NCI-H128 (cell line): Measurements from ENCODE around the gene OR14I1.

Experiments
- DNase-seq: peaks from one replicate; lab custom pipeline; 2025; ENCODE audit not compliant: unreplicated experiment; lab: John Stamatoyannopoulos, UW

Gene OR14I1

DNA sequence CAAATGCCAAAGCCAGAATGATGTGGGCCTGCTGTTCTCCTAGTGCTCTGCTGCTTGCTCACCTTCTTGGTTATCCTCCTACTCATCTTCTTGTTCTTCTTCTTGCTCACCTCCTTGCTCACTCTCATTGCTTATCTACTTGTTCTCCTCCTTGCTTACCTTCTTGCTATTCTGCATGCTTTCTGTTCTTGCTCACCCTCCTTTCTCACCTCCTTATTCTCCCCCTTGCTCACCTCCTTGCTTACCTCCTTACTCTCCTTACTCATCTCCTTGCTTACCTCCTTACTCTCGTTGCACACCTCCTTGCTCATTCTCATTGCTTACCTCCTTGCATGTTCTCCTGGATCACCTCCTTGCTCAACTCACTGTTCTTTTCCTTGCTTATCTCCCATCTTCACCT, at the start of gene OR14I1:
Gene OR14I1 (minus strand): TSS at position 53 of the 400 bp plus-strand sequence.
- DNase-seq: no peak

DNA sequence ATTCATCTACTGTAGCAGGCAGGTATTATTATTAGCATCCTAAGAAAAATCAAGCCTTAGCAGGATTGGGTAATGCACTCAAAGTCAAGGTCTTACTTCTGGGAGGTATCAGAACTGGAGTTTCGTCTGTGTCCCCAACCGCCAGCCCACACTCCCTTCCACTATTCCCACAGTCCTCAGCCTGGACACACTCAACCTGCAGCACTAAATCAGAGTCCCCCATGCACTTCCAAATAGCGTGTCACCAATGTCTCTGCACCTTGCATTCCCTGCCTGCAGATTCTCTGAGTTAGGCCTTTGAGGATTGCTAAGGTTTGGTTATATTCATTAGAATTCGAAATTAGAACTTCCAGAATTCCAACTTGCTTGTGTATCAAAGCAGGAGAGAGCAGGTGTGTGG, 49.1 kb upstream of the OR14I1 start:
- no peak for DNase-seq

DNA sequence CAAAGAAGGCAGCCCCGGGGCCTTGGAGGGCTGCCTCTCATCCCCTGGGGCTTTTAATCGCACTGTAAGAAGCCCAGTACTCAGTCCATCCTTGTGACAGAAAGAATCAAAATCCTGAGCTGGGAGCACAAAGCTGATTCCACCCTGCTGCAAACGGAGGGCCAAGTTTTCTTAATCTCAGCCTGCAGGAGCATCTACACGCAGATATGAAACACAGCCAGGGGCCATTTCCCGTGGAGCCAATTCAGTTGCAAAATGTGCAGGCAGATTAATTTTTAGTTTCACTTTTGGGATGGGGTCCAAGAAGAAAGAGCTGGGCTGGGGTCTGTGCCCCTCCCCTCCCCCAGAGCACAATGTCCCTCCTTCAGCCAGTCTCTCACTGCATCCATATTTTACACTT, 48.6 kb upstream of the OR14I1 start:
- DNase-seq: no peak

DNA sequence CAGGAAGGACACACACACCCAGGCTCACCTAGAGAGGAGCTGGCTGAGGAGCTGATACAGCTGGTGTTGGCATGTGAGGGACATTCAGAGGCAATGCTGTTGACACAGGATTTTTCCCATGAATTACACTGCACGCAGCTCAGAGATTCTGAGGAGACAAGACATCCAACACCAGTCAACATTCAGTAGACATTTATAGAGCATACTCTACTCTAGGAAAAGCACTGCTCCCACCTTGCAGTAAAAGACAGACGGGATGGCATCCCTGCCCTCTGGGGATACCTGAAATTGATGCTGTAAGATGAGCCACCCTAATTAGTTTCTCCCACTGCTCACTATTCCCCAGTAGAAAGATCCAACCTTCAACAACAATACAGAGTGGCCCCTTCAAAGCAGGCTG, 47.9 kb upstream of the OR14I1 start:
- DNase-seq: no peak

DNA sequence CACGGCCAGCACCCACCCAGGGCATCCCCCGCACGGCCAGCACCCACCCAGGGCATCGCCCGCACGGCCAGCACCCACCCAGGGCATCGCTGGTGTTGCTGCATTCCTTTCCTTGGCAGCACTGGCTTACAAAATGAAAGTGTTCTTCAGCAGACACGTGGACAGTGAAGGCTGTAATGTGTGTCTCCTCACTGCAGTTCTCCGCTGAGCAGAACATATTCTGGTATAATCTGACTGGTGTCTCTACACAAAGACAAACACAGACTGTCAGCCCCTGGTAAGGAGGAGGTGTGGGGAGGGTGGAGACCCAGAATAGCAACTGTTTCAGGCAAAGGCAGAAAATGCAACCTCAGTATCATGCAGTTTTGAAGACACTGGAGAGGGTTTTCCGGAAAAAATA, 45.6 kb upstream of the OR14I1 start:
- DNase-seq: no peak

DNA sequence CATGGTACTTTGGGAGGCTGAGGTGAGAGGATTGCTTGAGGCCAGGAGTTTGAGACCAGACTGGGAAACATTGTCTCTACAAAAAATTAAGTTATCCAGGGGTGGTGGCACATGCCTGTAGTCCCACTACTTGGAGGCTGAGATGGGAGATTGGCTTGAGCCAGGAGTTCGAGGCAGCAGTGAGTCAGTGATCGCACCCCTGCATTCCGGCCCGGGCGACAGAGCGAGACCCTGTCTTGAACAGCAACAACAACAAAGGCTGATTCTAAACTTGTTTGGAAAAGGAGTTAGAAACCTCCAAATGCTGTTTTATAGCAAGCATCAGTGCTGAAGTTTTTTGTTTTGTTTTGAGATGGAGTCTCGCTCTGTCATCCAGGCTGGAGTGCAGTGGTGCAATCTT, 38.3 kb upstream of the OR14I1 start:
- DNase-seq: no peak

DNA sequence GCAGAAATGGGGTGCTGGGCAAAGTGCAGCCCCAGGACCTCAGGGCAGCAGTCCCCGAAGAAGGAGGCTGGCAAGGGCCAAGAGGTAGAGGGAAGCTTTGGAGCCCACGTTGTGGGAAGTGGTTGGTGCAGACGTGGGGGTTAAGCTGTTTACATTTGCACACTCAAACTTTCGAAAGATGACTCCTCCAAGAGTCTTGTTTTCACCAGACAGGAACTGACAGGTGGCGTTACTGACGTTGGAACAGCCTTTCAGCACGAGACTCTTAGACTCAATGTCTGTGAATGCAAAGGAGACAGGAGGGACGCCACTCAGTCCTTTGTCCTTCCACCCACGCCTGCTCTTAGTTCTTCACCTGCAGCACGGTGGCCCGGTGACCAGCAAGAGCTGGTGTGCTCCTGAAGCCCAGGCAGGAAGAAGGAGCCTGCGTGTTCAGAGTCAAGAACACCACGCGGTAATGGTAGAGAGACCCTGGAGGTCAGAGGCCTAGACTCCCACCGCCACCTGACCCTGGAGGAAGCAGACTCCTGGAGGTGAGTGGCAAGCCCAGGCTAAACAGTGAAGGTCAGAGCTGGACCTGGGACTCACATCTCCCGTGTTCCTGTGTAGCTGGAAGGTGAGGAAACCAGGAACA, 37.1 kb upstream of the OR14I1 start:
- DNase-seq: no peak

DNA sequence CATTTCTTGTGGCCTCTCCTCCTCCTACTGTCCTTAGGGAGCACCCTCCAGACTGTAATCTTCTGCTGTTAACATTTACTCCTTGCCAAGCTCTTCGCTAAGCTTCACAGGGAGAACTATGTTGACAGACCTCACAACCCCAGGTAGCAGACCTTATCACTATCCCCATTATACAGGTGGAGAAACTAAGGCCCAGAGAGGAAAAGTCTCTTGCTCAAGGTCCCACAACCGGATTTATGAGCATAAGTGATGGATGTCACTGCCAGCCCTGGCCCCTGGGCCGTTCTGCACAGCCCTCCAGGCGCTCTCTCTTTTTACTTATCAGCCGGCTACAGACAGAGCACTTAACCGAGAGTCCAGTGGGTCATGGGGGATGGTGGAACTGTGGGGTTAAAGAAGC, 34.9 kb upstream of the OR14I1 start:
- DNase-seq: no peak

DNA sequence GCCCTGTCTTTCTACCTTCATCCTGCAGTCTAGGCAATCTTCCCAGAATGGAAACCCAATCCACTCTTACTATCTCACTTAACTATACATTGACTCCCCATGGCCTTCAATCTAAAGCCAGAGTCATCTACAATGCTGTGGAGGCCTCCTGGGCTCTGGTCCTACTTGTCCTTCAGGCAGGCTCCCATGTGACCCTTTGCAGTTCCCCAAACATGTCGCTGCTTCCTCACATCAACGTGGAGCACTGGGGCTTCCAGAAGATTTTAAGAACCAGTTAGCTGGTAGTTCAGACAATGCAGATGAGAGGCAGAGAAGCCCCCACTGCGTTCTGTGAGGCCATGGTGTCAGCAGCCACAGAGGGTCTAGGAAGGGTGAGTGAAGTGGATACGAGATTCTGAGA, 34.4 kb upstream of the OR14I1 start:
- DNase-seq: no peak

DNA sequence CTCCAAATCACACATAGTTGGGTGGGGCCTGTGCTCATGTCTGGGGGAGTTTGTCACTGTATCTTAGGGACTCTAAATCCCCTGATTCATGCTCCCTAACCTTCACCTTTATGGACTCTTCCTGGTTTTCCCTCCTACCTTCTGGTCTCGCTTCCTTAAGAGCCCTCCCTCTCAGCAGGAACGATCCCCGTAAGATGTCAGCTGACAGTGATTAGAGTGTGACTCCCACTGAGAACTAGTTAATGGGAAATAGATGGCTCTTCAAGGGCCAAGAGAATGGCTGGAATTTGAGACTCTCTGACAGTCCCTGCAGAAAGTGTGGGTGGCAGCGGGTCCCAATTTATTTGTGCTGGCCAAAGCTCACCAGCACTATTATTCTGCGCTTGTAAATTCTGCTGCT, 31.0 kb upstream of the OR14I1 start:
- DNase-seq: no peak

DNA sequence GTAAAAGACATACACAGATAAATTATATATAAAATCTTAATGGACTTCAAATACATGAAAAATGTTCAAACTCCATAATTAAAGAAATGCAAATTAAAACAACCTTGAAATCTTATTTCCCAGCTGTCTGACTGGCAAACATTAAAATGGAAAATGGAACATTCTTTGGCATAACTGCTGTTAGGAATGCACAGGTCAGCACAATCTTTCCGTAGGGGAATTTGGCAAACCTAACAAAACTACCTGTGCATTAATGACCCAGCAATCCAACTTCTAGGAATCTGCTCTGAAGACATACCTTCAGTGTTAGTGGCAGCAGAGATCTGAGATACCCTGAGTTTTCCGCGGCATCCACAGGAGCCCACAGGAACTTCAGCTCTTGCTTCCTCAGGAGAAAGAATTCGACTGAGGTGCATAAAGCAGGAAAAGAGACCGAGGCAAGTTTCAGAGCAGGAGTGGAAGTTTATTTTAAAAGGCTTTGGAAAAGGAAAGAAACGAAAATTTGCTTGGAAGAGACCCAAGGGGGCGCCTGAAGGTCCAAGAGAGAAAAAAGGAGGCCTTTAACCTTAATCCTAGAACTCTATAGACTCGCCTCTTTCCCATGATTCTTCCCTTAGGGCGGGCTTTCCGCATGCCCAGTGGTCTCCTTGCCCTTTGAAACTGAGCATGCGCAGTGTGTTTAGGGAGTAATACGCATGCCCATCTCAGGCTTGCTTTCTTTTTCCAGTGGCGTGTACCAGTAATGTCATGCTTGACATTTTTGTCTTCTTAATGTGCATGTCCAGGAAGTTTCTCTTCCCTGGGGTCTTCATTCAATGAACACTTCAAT, 28.2 kb upstream of the OR14I1 start:
- no peak for DNase-seq

DNA sequence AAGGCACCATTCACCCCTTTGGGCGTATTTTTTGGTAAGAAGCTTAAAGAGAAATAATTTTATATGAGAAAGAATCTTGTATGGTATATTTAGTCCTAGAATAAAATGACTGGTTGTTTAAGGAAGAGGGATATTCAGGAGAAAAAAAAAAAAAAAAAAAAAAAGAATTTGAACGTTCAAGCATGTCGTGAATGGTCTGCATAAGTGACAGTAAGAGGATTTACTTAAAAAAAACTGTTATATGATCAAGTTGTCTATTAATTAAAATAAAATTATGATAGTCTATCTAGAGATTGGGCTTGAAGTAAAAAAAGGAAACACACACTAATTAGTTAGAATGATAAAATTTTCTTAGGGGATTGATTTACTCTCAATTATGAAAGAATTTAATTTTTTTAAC, 11.7 kb upstream of the OR14I1 start:
- DNase-seq: no peak

DNA sequence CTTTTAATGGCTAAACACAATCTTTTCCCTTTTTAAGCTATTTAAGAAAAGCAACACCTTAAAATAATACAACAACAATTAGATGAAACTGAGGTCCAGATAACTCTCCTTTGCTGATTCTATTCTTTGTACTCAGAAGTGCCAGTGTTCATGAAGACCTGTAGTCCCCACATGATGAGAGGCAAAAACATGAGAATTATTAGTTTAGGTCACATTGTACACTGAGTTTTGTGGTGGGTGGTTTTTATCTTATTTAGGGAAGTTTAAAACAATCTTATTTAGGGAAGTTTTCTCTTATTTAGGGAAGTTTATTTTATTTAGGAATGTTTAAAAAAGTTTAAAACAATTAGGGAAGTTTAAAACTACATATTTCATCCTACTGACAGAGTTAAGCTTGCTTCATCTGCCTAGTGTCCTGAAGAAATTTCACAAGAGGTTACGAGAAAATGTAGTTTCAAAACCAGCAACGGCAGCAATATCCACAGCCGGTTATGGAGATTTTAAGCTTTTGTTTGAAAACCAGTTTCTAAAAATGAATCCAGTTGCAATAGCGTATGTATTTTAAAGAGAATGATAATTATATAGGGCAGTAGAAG, 7.8 kb upstream of the OR14I1 start:
- DNase-seq: no peak

DNA sequence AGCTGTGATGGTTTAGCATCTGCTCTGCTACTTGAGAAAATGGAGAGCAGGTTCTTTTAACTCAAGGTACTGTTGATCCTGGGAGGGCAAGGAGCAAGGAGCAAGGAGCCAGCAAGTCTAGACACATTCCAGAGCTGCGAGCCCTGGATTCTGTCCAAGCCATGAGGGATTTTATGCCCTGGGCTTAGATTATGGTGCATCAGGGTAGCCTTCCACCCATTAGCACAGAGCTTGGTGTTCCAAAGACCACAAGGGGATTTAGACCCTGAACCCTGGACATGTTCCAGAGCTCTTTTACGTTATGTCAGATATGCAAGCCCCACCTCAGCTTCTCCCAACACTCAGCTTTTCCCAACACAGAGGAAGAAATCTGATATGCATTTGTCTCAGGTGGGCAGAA, 2.0 kb upstream of the OR14I1 start:
- no peak for DNase-seq

DNA sequence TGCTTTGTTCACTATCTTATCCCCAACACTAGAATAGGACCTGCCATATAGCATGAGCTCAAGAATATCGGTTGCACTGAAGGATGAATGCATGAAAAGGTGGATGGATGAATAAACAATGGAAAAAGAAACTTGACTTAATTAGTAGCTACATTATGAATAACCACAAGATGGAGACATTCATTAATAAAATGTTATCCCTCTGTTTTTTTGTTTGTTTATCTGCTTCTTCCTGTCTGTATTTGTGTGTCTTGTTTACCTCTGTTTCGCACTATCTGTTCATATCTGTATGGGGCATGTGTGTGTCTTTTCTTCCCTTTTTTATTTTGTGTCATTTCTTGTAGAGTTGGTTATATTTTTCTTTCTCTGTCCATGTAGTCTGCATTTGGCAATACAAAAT, 1.1 kb upstream of the OR14I1 start:
- DNase-seq: no peak

DNA sequence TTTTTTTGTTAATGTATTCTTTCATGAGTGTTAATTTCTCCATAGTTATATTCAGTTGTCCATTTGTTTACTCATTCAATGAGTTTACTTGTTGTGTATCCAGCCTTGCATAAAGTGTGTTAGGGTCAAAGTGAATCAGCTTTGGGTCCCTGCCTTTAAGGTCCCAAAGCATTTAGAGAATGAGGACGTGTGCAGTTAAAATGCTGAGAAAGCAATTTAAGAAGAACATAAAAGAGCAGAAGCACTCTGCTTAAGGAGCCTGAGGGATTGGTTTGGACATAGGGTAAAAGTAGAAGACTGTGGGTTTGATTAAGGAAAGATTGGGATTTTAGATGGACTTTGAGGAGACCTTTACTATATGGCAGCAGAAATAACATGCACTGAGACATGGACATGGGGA, 3.5 kb downstream of the OR14I1 start:
- DNase-seq: no peak

DNA sequence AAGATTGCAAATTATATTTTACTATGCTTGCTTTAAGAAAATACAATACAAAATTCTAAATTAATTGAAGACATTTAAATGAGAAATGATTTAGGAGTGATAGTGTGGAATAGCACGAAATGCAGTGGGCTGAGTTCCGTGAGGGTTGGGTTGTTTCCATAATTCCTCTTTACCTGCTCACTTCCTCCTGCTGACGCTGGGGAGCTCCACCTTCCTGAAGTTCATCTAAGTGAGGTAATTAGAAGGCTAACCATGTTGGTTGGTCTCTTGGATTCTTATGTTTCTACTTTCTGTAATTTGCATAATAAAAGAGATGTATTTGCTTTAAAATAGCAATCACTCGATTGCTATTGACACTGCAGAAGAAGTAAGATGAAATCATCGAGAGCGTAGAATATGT, 4.7 kb downstream of the OR14I1 start:
- DNase-seq: no peak

DNA sequence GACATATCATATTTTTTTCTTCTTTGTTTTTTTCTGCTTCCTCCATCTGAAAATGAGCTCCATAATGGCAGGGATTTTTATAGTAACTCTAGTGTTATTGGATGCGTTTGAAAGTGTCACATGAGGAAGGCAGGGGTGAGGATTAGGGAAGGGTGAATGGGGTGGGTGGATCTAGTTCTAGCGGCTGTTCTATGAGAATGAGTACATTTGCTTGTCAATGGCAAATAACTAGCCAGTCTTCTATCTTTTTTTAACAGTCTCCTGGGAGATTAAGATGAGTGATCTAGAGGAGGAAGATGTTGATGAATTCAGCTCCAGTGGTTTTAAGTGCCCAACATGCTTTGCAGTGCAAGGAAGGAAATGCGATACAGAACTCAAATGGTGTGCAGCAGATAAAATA, 5.8 kb downstream of the OR14I1 start:
- no peak for DNase-seq

DNA sequence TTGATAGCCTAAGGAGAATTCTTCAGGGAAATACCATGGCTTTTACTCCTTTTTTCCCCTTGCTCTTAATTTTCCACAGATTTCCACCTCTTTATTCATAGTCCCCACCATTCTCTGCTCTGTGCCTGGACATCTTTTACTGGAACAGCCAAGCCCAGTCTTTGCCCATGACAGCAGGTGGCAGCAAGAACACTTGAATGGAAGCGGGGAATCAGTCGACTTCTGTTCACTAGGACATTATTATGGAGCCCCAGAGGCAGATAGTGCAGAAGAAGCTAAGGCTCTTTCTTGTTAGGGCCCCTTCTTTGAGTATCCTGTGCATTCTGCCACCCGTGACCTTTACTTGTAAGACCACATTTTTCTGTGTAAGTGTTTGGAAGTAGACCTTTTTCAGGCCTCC, 6.3 kb downstream of the OR14I1 start:
- no peak for DNase-seq

DNA sequence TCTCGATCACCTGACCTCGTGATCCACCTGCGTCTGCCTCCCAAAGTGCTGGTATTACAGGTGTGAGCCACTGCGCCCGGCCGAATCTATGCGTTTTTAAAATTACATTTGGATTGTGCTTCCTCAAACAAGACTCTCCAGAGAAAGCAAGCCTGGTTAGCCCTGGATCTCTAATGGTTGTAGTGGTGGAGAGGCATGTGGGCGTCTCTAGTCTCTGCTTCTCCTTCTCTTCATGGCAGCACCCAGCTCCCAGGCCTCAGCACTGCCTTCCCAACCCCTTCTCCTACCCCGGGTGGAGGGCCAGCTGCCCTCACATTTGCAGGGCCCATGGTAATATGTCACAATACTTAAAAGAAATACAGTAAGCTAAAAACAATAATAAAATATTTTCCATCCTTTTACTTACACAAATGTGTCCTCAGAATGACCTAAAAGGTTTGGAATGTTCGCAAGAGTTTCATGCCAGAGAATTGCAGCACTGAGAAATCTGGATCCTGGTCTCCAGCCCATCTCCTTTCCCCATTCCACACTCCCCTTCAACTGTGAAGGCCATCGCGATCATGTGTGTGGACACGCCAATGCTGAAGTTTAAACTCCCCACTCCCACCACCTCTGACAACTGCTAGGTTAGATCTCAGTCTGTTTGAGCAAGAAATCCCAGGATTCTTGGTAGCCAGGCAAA, 7.0 kb downstream of the OR14I1 start:
- DNase-seq: no peak

DNA sequence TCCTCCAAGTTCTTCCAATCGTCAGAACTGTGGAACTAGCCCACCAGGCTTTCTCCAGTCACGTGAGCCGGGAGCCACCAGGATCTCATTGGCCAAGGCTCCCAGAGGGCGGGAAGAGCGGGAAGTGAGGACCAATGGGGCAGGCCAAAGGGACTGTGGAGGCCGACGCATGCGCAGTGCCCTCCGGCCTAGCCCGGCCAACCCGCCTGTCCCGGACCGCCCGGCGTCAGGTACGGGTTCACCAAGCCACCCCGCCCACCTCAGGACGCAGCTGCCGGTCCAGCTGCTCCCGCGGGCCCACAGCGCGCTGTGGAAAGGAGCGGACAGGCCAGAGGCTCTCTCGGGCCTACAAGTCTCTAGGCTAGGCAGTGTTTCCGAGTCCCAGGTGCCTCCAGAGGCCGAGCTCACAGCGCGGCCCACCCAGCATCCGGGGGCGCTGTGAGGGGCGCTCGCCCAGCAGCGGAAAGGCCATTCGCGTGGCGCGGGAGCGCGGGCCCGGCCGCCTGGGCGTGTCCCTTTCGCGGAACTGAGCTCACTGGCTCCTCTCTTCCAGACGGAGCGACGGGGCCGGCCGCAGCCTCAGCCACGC, 10.9 kb downstream of the OR14I1 start:
- DNase-seq: no peak
